ENCODE data around the gene SMC1B.
"Not testable (repeated sequence)": the region's sequence is repeated elsewhere in the genome, so short reads cannot be mapped to it uniquely, and the experiment has no call there.

Gene SMC1B

DNA sequence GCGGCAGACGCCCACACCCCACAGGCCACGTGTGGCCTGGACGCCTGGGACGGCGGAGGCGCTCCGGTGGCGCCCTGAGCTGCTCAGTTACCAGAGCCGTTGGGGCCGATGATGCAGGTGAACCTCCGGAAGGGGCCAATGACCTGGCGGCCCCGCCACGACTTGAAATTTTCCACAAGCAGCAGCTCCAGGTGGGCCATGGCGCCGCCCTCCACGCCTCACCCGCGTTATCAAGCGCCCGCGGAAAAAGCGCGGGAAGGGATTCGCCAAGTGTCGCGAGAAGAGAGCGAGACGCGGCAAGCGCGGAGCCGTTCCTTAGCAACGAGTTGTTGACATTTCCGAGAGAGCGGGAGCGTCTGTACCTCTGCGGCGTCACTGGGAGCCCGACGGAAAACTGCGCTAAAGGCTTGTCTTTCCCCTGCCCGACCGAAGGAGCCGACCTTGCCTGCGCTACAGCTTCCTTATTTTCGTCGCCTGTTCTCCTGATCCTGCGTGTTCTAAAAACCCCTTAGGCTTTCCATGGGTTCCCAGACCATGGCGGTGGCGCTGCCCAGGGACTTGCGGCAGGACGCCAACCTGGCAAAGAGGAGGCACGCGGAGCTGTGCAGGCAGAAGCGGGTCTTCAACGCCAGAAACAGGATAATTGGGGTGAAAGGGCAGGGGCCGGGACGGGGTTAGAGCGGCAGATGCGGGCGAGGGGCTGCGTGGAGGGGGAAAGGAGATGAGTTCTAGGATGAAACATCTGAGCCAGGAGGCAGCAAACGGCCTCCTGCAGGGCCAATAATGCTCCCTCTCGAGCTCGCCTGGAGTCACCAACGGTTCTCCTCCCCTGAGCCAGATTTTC lies at the start of gene SMC1B, which contains the start of gene RIBC2:
TSS of gene SMC1B (minus strand) at position 232 of the 844 bp plus-strand sequence. CDS start at position 200, 32 bp downstream.
TSS of gene RIBC2 (plus strand) at position 326 of the 844 bp plus-strand sequence. CDS start at position 520, 194 bp downstream.
- DNase-seq (ENCODE audit: low spot score) = peak; percentile 85

DNA sequence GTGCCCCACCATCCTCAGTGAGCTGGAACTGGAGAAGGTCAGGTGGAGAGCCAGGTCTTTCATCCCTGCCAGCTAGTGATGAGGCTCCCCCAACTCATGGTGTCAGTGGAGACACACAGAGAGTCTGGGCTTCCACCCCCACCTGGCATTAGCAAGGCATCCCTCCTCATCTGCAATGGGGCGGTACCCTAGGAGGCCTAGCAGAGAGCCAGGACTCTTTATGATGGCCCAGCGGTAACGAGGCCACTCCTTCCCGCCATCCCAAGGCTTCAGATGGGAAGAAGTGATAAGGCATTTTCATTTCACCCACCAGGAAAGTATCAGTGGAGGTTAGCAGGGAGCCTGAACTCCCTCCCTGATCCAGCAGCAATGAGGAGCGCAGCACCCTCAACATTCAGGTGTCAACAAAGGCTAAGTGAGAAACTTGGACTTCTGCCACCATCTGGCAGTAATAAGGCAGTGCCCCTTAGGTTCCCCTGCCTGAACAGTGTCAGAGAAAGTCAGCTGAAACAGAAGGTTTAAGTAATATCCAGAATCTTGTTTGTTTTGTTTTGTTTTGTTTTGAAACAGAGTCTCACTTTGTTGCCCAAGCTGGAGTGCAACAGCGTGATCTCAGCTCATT lies 48.7 kb upstream of the SMC1B start:
- peak; percentile 18 for DNase-seq (ENCODE audit: low spot score)

GRCh38 chr22:45460288-45461109 lies 47.1 kb upstream of the SMC1B start:
- DNase-seq (ENCODE audit: low spot score) = no peak

DNA sequence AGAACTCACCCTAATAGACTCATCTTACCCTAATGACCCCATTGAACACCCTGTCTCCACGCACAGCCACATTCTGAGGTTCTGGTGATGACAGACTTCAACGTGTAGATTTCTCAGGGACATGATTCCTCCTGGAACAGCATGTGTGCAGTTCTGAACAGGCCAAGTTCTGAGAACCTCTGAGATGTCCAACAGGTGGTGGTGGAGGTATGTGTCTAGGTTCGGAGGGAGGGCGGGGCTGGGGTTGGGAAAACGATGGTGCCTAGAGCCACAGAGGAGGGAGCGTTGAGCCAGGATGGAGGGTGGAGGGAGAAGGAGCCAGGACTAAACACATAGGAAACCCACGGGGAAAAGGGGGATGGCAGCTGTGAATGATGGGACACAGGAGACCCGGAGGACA lies 45.8 kb upstream of the SMC1B start:
- DNase-seq (ENCODE audit: low spot score) = no peak

GRCh38 chr22:45458532-45458931 lies 45.1 kb upstream of the SMC1B start:
- DNase-seq (ENCODE audit: low spot score) = no peak

DNA sequence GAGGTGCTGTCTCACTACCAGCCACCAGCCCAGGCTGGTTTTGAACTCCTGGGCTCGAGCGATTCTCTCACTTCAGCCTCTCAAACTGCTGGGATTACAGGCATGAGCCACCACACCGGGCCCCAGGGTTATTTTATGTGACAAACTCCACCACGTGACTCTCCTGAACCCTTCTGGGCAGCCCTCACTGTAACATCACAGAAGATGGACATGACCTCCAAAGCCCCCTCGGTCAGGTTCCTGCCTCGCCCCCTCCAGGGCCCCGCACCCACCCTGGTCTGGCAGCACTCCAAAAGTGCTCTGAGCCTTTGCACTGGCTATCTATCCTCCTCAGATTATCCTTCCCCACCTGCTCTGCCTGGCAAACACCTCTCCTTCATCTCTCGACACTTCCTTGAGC lies 43.4 kb upstream of the SMC1B start:
- no peak for DNase-seq (ENCODE audit: low spot score)

DNA sequence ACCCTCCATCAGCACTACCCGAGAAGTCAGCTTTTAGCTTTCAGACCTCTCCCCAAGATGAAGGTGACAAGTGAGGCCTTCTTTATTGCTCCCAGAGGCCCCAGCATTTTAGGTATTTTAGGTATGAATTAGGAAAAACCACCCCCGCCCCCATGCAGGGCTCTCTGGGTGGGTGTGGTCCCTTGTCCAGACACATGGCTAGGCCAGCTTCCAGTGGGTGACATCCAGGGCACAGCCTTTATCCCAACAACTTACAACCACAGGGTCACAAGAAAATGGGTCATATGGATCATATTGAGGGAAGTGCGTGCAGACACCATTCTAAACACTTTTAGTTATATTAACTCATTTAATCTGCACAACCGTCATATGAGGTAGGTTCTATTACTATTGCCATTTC lies 42.2 kb upstream of the SMC1B start:
- DNase-seq (ENCODE audit: low spot score) = no peak

GRCh38 chr22:45455212-45455611 lies 41.8 kb upstream of the SMC1B start:
- no peak for DNase-seq (ENCODE audit: low spot score)

DNA sequence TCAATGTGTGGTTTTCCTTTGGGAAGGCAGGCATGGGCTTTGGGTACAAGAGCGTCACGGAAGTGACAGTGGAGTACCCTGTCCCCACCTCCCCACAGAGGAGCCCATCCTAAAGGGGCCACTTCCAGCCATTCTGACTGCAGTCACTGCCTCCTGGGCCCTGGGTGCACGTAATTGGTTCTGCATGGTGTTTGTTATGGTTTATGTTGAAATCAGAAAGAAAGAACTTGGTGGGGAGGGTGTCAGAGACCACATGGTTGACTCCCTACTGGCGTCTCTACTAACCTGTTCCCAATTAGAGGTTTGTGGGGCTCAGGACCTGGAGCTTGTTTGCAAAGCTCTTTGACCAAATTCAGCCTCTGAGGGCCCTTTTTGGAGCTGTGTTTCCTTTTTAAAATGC lies 40.9 kb upstream of the SMC1B start:
- DNase-seq (ENCODE audit: low spot score) = no peak

DNA sequence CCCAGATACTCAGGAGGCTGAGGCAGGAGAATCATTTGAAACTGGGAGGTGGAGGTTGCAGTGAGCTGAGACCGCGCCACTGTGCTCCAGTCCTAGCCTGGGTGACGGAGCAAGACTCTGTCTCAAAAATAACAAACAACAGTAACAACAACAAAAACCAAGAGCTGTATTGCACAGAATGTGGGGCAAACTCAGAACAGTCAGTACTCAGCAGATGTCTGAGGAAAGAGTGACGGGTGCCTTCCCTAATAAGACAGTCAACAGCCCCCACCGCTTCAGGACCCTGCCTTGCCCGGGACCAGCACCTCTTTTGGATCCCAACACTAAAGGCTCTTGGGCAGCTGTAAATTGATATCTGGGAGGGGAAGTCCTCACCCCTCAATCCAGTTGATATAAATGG lies 40.4 kb upstream of the SMC1B start:
- no peak for DNase-seq (ENCODE audit: low spot score)

DNA sequence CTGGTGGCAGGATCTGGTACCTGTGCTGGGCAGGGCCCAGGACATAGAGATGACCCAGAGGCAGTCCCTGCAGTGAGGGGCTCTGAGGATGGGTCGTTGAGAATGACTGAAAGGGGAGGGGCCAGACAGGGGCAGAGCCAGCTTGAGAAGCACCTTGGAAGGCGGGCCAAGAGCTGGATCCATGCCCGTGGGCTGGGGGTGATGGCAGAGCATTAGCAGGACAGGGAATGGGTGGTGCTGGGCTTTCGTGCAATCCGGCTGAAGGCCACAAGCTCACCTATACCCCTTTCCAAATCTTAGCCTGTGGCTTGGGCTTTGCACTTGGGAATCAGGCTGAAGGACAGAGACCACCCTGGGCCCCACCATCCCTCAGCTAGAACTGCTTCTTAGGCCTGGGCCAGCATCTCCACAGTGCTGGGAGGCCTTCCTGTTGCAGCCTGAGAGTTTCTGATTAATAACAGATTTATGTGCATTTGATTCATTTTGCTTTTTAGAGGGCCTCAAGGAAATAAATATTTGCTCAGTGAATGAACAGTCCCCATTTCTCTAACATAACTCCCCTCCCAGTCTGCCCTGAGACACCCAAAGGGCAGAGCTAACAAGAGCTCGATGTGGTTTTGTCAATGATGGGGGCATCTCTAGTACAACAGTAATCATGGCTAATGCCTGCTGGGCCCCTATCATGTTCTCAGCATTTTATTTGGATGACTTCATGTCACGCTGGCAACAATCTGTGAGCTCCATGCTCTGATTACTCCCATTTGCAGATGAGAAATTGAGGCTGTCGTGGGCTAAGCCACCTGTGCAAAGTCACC lies 39.4 kb upstream of the SMC1B start:
- no peak for DNase-seq (ENCODE audit: low spot score)

GRCh38 chr22:45451972-45452371 lies 38.6 kb upstream of the SMC1B start:
- DNase-seq (ENCODE audit: low spot score) = no peak

GRCh38 chr22:45450921-45451651 lies 37.7 kb upstream of the SMC1B start:
- no peak for DNase-seq (ENCODE audit: low spot score)

- DNase-seq (ENCODE audit: low spot score) = no peak
Measured at GRCh38 chr22:45450101-45450785, 36.8 kb upstream of the SMC1B start.

DNA sequence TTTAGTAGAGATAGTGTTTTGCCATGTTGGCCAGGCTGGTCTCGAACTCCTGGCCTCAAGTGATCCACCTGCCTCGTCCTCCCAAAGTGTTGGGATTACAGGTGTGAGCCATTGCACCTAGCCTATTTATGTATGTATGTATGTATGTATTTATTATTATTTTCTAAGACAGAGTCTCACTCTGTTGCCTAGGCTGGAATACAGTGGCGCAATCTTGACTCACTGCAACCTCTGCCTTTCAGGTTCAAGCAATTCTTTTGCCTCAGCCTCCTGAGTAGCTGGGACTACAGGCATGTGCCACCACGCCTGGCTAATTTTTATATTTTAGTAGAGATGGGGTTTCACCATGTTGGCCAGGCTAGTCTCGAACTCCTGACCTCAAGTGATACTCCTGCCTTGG lies 36.0 kb upstream of the SMC1B start:
- not testable (repeated sequence) for DNase-seq (ENCODE audit: low spot score)

DNA sequence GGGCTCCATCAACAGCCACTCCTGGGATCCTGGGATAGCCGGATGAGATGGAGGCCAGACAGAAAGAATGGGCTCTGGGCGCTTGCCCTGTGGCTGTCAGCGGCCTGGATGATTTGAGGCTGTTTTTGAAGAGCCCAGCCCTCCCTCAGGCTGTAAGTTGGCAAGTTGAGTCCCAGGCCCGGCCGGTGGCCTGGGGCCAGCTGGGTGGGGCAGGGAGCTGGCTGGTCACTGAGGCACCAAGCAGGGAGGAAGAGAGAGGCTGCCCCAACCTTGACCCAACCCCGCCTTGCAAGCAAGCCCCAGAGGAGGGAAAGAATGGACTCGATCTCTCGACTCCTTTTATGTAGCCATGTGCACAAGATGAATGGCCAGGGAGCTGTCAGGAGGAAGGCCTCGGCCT lies 35.0 kb upstream of the SMC1B start:
- DNase-seq (ENCODE audit: low spot score) = no peak

- DNase-seq (ENCODE audit: low spot score) = not testable (repeated sequence)
Measured at GRCh38 chr22:45447596-45447995, 34.2 kb upstream of the SMC1B start.

DNA sequence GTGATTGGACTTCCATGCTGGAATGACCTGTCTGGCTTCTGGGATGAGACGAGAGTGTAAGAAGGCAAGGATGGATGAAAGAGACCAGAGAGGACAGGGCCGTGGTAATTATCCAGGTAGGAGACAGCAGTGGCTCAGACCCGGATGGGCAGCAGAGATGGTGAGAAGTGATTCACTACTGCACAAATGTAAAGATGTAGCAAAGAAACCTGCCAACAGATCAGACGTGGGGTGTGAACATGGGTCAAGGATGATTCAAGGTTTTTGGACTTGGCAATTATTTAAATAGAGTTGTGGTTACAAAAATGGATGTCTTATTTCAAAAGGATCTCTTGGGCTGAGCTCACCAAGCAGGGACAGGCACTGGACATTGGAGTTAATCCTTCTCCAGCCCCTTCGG lies 32.8 kb upstream of the SMC1B start:
- DNase-seq (ENCODE audit: low spot score) = no peak

GRCh38 chr22:45445031-45445710 lies 31.8 kb upstream of the SMC1B start:
- no peak for DNase-seq (ENCODE audit: low spot score)

- DNase-seq (ENCODE audit: low spot score) = no peak
Measured at GRCh38 chr22:45444168-45444567, 30.8 kb upstream of the SMC1B start.

All from germinal center (tissue), 1 donor.